Spleen (tissue), 11 donors: ENCODE data around the gene SMLR1. TPM values are rescaled to one million over a fixed set of nuclear protein-coding genes. Genes with fewer than 3 reads are reported as not detected.

ENCODE experiments used
- DNase-seq: peaks from one replicate; pipeline ENCODE4 v3.0.0-alpha.2; 2020
- H3K27ac ChIP-seq, 8 donors: fragments of 200-600 bp; sonication (generic) in 7 of 8; 1 replicate in 4 of 8; 2 replicates in 4 of 8; pipeline versions ENCODE4 v1.5.0 to v1.8.0; 2016 to 2021; ENCODE audit warnings: inconsistent platforms in 4 of 8, mild to moderate bottlenecking in 4 of 8, moderate library complexity in 1 of 8
- H3K27me3 ChIP-seq, 7 donors: fragments of 200-600 bp; sonication (generic) in 6 of 7; replicated peaks in 1 of 7; 1 replicate in 4 of 7; 2 replicates in 3 of 7; pipeline versions ENCODE4 v1.5.0 to v1.8.0; 2016 to 2021; ENCODE audit warnings: inconsistent platforms in 3 of 7, mild to moderate bottlenecking in 1 of 7
- H3K36me3 ChIP-seq, 6 donors: fragments of 200-600 bp; sonication (generic) in 5 of 6; 1 replicate in 4 of 6; 2 replicates in 2 of 6; pipeline versions ENCODE4 v1.5.0 to v1.8.0; 2016 to 2021; ENCODE audit warnings: inconsistent platforms in 2 of 6
- H3K4me1 ChIP-seq, 6 donors: fragments of 200-600 bp; sonication (generic) in 5 of 6; 1 replicate in 3 of 6; 2 replicates in 3 of 6; pipeline versions ENCODE4 v1.5.0 to v1.8.0; 2016 to 2021; ENCODE audit warnings: inconsistent platforms in 3 of 6
- H3K4me3 ChIP-seq, 8 donors: fragments of 200-600 bp; sonication (generic) in 7 of 8; 1 replicate in 4 of 8; 2 replicates in 4 of 8; pipeline versions ENCODE4 v1.5.0 to v1.8.0; 2016 to 2021; ENCODE audit warnings: inconsistent platforms in 4 of 8, mild to moderate bottlenecking in 4 of 8, moderate library complexity in 2 of 8
- H3K9me3 ChIP-seq, 8 donors: fragments of 200-600 bp; sonication (generic) in 7 of 8; 1 replicate in 4 of 8; 2 replicates in 4 of 8; pipeline versions ENCODE4 v1.5.0 to v1.8.0; 2016 to 2021; ENCODE audit warnings: inconsistent platforms in 4 of 8
- POLR2A ChIP-seq, 3 donors: fragments of 450-650 bp; IDR thresholded peaks; one replicate each; pipeline ENCODE4 v1.5.1; 2017; ENCODE audit warnings: antibody characterized with exemption in 3 of 3, mild to moderate bottlenecking in 1 of 3
- POLR2AphosphoS5 ChIP-seq, 3 donors: sonication (generic); formaldehyde crosslinking; IDR thresholded peaks; one replicate each; pipeline ENCODE4 v1.5.1; 2017; ENCODE audit warnings: antibody characterized with exemption in 3 of 3
- WGBS, 5 donors: extraction: QIAGEN DNeasy Blood & Tissue Kit in 3 of 5; methylation state at CpG; one replicate each; pipeline versions ENCODE4 v1.1.5 to v1.1.7; 2013 to 2018; 5-methylcytosine and 5-hydroxymethylcytosine counted together
- intact Hi-C: fragments of 100-400 bp; cut with DNase I; formaldehyde crosslinking; loops from one replicate; pipeline ENCODE4 v1.15.0; 2023; ENCODE audit warnings: low total_unique reads
- polyA plus RNA-seq, 3 donors: library from polyadenylated mRNA; stranded (reverse); fragments of 200-250 nt; gene quantifications; one replicate each; pipeline ENCODE4 v1.2.1, GENCODE V29; 2013
- total RNA-seq, 7 donors: library from RNA; depleted of rRNA in 3 of 7; stranded (reverse); fragments of >200 nt in 3 of 7; fragmentation: NEBNext Ultra II Directional in 4 of 7; extraction: Animal tissue kit (Norgen Biotek cat#: 25700) in 4 of 7; gene quantifications; one replicate each; pipeline versions ENCODE4 v1.1.0 to v1.2.1, GENCODE V29; 2016 to 2021
- TF ChIP-seq, protein P1 (sequence below), 11 experiments: fragments of 200-600 bp in 7 of 11; fragments of 450-650 bp in 4 of 11; sonication (generic) in 4 of 11; IDR thresholded peaks in 8 of 11; conservative IDR thresholded peaks in 3 of 11; 1 replicate in 7 of 11; 2 replicates in 4 of 11; pipeline versions ENCODE4 v1.4.0 to v1.8.0; 2016 to 2021; ENCODE audit warnings: antibody characterized with exemption in 11 of 11, inconsistent platforms in 4 of 11, mild to moderate bottlenecking in 1 of 11
- donor health status: healthy with polysubstance abuse.
- donor health status: DM: no; HTN: no; CAD: no; lungs with moderate emphysema.
- donor health status: DM: no; HTN: no; CAD: no.
- donor health status: Bipolar disorder and iron deficiency.
- donor health status: healthy.
- donor health status: DM: no; HTN: no; CAD: no.
- donor health status: DM: yes; HTN: yes; CAD: no.

SMLR1 gene
- total and polyA plus RNA-seq, 10 donors = not detected

DNA sequence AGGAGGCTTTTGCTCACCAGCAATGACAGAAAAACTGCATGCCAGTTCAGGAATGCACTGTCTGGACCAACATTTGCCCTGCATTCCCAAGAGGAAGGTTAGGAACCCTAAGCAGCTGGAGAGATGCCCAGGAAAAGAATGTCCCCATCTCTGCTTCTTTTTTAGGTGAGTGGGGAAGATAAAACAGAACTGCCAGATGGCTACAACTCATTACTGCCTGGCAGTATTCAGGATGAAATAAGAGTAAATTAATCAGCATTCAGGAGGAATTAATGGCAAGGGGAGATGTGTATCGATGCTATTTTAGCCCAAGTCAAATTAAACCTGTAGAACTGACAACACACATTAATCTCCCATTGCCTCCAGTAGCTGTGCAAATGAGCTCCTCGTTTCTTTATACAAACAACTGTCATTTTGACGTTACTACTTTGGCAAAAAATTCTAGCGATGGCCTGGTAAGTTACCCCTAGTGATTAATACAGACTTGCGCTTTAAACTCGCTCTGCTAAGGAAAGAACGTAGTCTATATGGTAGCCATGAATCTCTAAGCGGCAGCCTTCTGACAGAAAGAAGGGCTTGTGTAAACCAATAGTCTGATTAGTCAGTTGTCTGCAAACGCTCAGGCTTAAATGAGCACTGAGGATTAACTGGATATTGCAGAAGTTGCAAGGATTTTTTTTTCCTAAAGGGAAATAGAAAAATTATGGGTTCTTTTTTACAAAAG is 16.7 kb upstream of the SMLR1 start:
- TF ChIP-seq POLR2AphosphoS5 (IDR thresholded peaks at IDR 0.05) (no peak), POLR2A (IDR thresholded peaks at IDR 0.05) (no peak)
- TF ChIP-seq, protein P1, sequence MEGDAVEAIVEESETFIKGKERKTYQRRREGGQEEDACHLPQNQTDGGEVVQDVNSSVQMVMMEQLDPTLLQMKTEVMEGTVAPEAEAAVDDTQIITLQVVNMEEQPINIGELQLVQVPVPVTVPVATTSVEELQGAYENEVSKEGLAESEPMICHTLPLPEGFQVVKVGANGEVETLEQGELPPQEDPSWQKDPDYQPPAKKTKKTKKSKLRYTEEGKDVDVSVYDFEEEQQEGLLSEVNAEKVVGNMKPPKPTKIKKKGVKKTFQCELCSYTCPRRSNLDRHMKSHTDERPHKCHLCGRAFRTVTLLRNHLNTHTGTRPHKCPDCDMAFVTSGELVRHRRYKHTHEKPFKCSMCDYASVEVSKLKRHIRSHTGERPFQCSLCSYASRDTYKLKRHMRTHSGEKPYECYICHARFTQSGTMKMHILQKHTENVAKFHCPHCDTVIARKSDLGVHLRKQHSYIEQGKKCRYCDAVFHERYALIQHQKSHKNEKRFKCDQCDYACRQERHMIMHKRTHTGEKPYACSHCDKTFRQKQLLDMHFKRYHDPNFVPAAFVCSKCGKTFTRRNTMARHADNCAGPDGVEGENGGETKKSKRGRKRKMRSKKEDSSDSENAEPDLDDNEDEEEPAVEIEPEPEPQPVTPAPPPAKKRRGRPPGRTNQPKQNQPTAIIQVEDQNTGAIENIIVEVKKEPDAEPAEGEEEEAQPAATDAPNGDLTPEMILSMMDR (IDR thresholded peaks at IDR 0.05 in 8 of 11, conservative IDR thresholded peaks at IDR 0.05 in 3 of 11) = no peak
- intact Hi-C loops = no loop called here
- no peaks in the 10 kb centered on the region for H3K27me3 ChIP-seq

DNA sequence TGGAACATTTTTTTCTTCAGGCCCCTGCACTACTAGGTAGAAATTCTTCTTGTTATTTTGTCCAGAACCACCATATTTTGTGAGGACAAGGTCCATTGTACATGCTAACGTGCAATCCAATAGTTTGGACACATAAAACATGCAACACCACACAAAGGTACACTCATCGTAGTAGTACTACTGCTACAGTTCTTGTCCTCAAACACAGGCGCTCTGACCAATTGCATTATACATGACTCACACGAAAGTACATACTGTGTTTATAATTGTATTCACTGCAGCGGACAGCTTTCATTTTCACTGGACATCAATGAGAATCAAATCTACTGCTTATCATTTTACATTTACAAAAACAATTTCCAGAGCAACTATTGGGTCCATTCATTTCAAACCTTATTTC is 15.3 kb upstream of the SMLR1 start:
- TF ChIP-seq, protein P1 (IDR thresholded peaks at IDR 0.05 in 8 of 11, conservative IDR thresholded peaks at IDR 0.05 in 3 of 11) = no peak
- TF ChIP-seq POLR2AphosphoS5 (IDR thresholded peaks at IDR 0.05) (no peak), POLR2A (IDR thresholded peaks at IDR 0.05) (no peak)
- WGBS, 5 donors = 87 to 94% (median 92%) methylated on average over 5 of the region's 5 CpGs
- no peaks in the 10 kb centered on the region for H3K9me3 ChIP-seq
- no peak overlapping the region for H3K4me3 ChIP-seq
- H3K27me3 ChIP-seq = no peaks in the 10 kb centered on the region
- no peaks in the 10 kb centered on the region for H3K36me3 ChIP-seq
- no peak for DNase-seq
- intact Hi-C loops = no loop called here
- no peaks in the 10 kb centered on the region for H3K4me1 ChIP-seq
- H3K27ac ChIP-seq = no peak overlapping the region

More for the DNA sequence above, 16.7 kb upstream of the SMLR1 start:
- no peak for DNase-seq
- no peaks in the 10 kb centered on the region for H3K4me1 ChIP-seq
- H3K4me3 ChIP-seq = no peak overlapping the region
- WGBS, 5 donors = 63 to 74% (median 70%) methylated on average over 9 of the region's 9 CpGs
- no peak overlapping the region for H3K27ac ChIP-seq
- no peaks in the 10 kb centered on the region for H3K36me3 ChIP-seq
- H3K9me3 ChIP-seq = no peaks in the 10 kb centered on the region

DNA sequence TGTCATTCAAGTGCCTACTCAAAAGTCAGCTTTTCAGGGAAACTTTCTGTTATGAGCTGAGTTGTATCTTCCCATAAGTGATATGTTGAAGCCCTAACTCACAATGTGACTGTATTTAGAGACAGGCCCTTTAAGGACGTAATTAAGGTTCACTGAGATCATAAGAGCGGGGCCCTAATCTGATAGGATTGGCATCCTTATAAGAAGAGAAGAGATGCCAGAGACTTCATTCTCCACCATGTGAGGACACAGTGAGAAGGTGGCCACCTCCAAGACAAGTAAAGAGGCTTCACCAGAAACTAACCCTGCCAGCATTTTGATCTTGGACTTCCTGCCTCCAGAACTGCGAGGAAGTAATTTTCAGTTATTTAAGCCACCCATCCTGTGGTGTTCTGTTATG is 12.7 kb upstream of the SMLR1 start:
- Histone ChIP-seq H3K36me3 (no peaks in the 10 kb centered on the region), H3K27me3 (no peaks in the 10 kb centered on the region), H3K9me3 (peaks cover 0 to 10% (median 3%) of the 10 kb centered on the region in 8 donors), H3K4me3 (no peak overlapping the region), H3K4me1 (no peaks in the 10 kb centered on the region), H3K27ac (no peak overlapping the region)
- DNase-seq = no peak
- TF ChIP-seq POLR2AphosphoS5 (IDR thresholded peaks at IDR 0.05) = no peak
- no peak for TF ChIP-seq POLR2A (IDR thresholded peaks at IDR 0.05)
- TF ChIP-seq, protein P1 (IDR thresholded peaks at IDR 0.05 in 8 of 11, conservative IDR thresholded peaks at IDR 0.05 in 3 of 11) = no peak
- 84 to 94% (median 92%) methylated on average over 3 of the region's 3 CpGs for WGBS, 5 donors
- intact Hi-C loops = no loop called here

DNA sequence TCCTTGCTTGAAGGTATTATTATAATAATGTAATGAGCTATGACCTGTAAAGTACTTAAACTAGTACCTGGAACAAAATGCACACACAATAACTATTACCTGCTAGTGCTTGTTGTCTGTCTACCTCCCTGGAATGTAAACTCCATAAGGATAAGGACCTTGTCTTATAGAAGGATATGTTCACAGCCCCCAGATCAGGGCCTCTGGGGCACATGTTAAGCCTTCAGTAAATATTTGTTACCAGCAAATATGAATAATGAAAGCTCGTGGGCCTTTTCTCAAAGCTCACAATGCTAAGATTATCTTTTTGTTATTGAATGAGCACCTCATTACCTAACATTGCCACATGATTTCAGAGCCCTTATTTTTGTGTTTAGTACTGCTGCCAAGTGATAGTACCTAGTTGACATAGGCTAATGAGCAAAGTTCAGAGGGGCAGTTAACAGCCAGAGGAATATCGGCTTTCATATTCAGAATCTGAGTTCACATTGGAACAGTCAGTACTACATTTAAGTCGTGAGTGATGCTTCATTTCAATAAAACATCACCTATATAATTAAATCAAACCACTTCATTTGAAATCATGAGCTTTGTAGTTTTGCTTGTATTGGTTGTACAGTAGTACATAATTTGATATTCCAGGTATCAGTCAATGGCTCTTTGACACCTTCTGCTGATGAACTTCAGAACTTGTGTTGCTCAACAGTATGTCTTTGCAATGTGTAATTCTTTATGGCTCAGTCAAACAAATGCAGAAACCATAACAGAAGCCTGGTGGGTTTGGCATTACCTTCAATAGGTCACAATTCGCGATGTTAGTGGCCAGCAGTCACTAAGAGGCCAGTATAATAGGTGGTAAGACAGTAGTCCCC is 11.8 kb upstream of the SMLR1 start:
- 78 to 87% (median 85%) methylated on average over 5 of the region's 5 CpGs for WGBS, 5 donors
- intact Hi-C loops = no loop called here

More for the DNA sequence above, 11.8 kb upstream of the SMLR1 start:
- DNase-seq = no peak
- Histone ChIP-seq H3K4me1 (no peaks in the 10 kb centered on the region), H3K27ac (no peak overlapping the region), H3K36me3 (no peaks in the 10 kb centered on the region), H3K4me3 (no peak overlapping the region), H3K27me3 (no peaks in the 10 kb centered on the region), H3K9me3 (peaks cover 0 to 10% (median 3%) of the 10 kb centered on the region in 8 donors)
- no peak for TF ChIP-seq POLR2A (IDR thresholded peaks at IDR 0.05)
